HepG2 (cell line): ENCODE results near the gene SGCG. TPM values are rescaled to one million over a fixed set of nuclear protein-coding genes. Genes with fewer than 3 reads are reported as not detected.

Experiments used
- ATAC-seq: fragments of 200-7000 bp; cut with Tn5 transposase; 3 replicates; pipeline ENCODE4 v1.9.1; 2020; ENCODE audit warnings: mild to moderate bottlenecking, moderate library complexity
- BruUV-seq: library from RNA; stranded (reverse); fragments of 400-500 nt; replicated peaks from 2 replicates; lab custom pipeline; 2021; lab: Mats Ljungman, UMichigan
- CTCF ChIA-PET: fragments of 300-600 bp; formaldehyde crosslinking; extraction: SDS; loops from one replicate; lab custom pipeline; 2021; ENCODE audit warnings: low total read pairs, inconsistent platforms, low intra/inter-chr PET ratio; lab: Yijun Ruan, JAX
- POLR2A ChIA-PET: fragments of 350-600 bp; sonication (Branson Sonifier 250); formaldehyde crosslinking; loops from one replicate; lab custom pipeline; 2020; ENCODE audit warnings: antibody characterized with exemption, inconsistent platforms; lab: Yijun Ruan, JAX
- DNase-seq: peaks from one replicate; pipeline ENCODE4 v3.0.0-alpha.2; 2015; ENCODE audit warnings: low spot score
- FAIRE-seq: peaks from 3 replicates; lab custom pipeline; 2011; peaks lifted over from hg19 to GRCh38; lab: Jason Lieb, UNC
- H2AFZ ChIP-seq: one replicate; pipeline ENCODE4 v1.6.1; 2011; ENCODE audit warnings: low read length, inconsistent platforms
- H3K27ac ChIP-seq: fragments of 300-600 bp; 3 replicates; pipeline ENCODE4 v1.8.0; 2011; ENCODE audit warnings: mixed run types, mild to moderate bottlenecking, mixed read lengths, low read length, inconsistent platforms; ENCODE audit not compliant: insufficient read depth; ENCODE audit errors: extremely low read length
- H3K27me3 ChIP-seq, 2 experiments: fragments of 200-600 bp in 1 of 2; 2 replicates in 1 of 2; 3 replicates in 1 of 2; pipeline versions ENCODE4 v1.6.0 to v1.8.0; 2011; ENCODE audit warnings: low read length in 2 of 2, mild to moderate bottlenecking in 2 of 2, moderate library complexity in 2 of 2, inconsistent platforms in 1 of 2; ENCODE audit not compliant: insufficient read depth in 2 of 2, control insufficient read depth in 1 of 2
- H3K36me3 ChIP-seq, 2 experiments: fragments of 200-600 bp in 1 of 2; replicated peaks in 1 of 2; 2 replicates in 1 of 2; 3 replicates in 1 of 2; pipeline versions ENCODE4 v1.5.1 to v1.8.0; 2011; ENCODE audit warnings: low read length in 2 of 2, inconsistent platforms in 1 of 2; ENCODE audit not compliant: insufficient read depth in 2 of 2, control insufficient read depth in 1 of 2
- H3K4me1 ChIP-seq: 2 replicates; pipeline ENCODE4 v1.5.1; 2012; ENCODE audit warnings: low read length, inconsistent platforms; ENCODE audit not compliant: insufficient read depth
- H3K4me2 ChIP-seq: 2 replicates; pipeline ENCODE4 v1.6.0; 2011; ENCODE audit warnings: low read depth, low read length, inconsistent platforms
- H3K4me3 ChIP-seq, 3 experiments: fragments of 200-600 bp in 1 of 3; sonication (generic), shearing (Covaris generic) in 1 of 3; replicated peaks in 1 of 3; 2 replicates each; pipeline ENCODE4 v1.5.1; 2011 to 2016; ENCODE audit warnings: low read length in 3 of 3, inconsistent platforms in 2 of 3, low read depth in 2 of 3, mild to moderate bottlenecking in 2 of 3, control low read depth in 1 of 3, mixed read lengths in 1 of 3; ENCODE audit not compliant: insufficient read depth in 1 of 3
- H3K79me2 ChIP-seq: one replicate; pipeline ENCODE4 v1.6.1; 2011; ENCODE audit warnings: low read length, inconsistent platforms; ENCODE audit not compliant: insufficient read depth
- H3K9ac ChIP-seq: 2 replicates; pipeline ENCODE4 v1.6.0; 2011; ENCODE audit warnings: mild to moderate bottlenecking, low read depth, low read length, inconsistent platforms; ENCODE audit not compliant: insufficient read depth
- H3K9me3 ChIP-seq: 2 replicates; pipeline ENCODE4 v1.5.1; 2012; ENCODE audit warnings: mild to moderate bottlenecking, low read length
- H4K20me1 ChIP-seq: 2 replicates; pipeline ENCODE4 v1.6.0; 2011; ENCODE audit warnings: inconsistent platforms, mild to moderate bottlenecking, low read length, moderate library complexity; ENCODE audit not compliant: insufficient read depth
- AHR ChIP-seq: IDR thresholded peaks from 2 replicates; pipeline ENCODE4 v1.6.1; 2018; ENCODE audit warnings: missing genetic modification reagents, missing compliant biosample characterization
- FOXJ3 ChIP-seq: sonication (generic); formaldehyde crosslinking; IDR thresholded peaks from 2 replicates; pipeline ENCODE4 v1.4.0; 2020; ENCODE audit warnings: missing genetic modification reagents, mild to moderate bottlenecking, borderline replicate concordance
- HOXA7 ChIP-seq: sonication (generic); formaldehyde crosslinking; IDR thresholded peaks from 2 replicates; pipeline ENCODE4 v1.8.1; 2022; ENCODE audit warnings: mild to moderate bottlenecking, missing genetic modification reagents, moderate library complexity
- NFRKB ChIP-seq: fragments of 450-650 bp; IDR thresholded peaks from 2 replicates; pipeline ENCODE4 v1.6.1; 2017
- SATB2 ChIP-seq: sonication (generic); formaldehyde crosslinking; IDR thresholded peaks from 2 replicates; pipeline ENCODE4 v1.5.0; 2020; ENCODE audit warnings: missing genetic modification reagents
- ZBTB44 ChIP-seq: sonication (generic); formaldehyde crosslinking; IDR thresholded peaks from 2 replicates; pipeline ENCODE4 v1.4.0; 2020; ENCODE audit warnings: missing genetic modification reagents
- ZKSCAN5 ChIP-seq: sonication (generic); formaldehyde crosslinking; IDR thresholded peaks from 2 replicates; pipeline ENCODE4 v1.5.1; 2020; ENCODE audit warnings: mild to moderate bottlenecking, missing genetic modification reagents
- ZNF547 ChIP-seq: sonication (generic); formaldehyde crosslinking; IDR thresholded peaks from 2 replicates; pipeline ENCODE4 v1.5.1; 2020; ENCODE audit warnings: mild to moderate bottlenecking, missing genetic modification reagents
- ZNF766 ChIP-seq: sonication (generic); formaldehyde crosslinking; IDR thresholded peaks from 2 replicates; pipeline ENCODE4 v1.5.0; 2020; ENCODE audit warnings: missing genetic modification reagents, borderline replicate concordance
- ZNF878 ChIP-seq: sonication (generic); formaldehyde crosslinking; IDR thresholded peaks from 2 replicates; pipeline ENCODE4 v1.8.1; 2023; ENCODE audit warnings: mild to moderate bottlenecking, missing genetic modification reagents, moderate library complexity
- WGBS: methylation state at CpG from one replicate; pipeline ENCODE4 v1.1.6; 2017; ENCODE audit warnings: low lambda C conversion rate; 5-methylcytosine and 5-hydroxymethylcytosine counted together
- in situ Hi-C: cut with HindIII; loops from 2 replicates; pipeline ENCODE4 v1.10.0; 2017; ENCODE audit warnings: low pct_unique_long_range_greater_than_20kb; ENCODE audit not compliant: extremely low pct_ligation_motif_present
- intact Hi-C: fragments of 100-400 bp; cut with micrococcal nuclease; formaldehyde crosslinking; loops from one replicate; pipeline ENCODE4 v1.10.0; 2022; ENCODE audit not compliant: unreplicated experiment
- polyA plus RNA-seq, 8 experiments: library from polyadenylated mRNA; depleted of rRNA in 3 of 8; stranded (reverse) in 7 of 8; unstranded in 1 of 8; fragments of >200 nt; fragmentation: Illumina TruSeq in 4 of 8; extraction: Trizol in 4 of 8; gene quantifications; 2 replicates each; pipeline versions ENCODE4 v1.2.1 to v1.2.3, GENCODE V29; 2011 to 2016; ENCODE audit warnings: low read depth in 4 of 8, missing spikeins in 1 of 8, mixed read lengths in 1 of 8; ENCODE audit not compliant: insufficient read depth in 1 of 8
- total RNA-seq, 5 experiments: library from RNA; depleted of rRNA; stranded (reverse); fragments of >200 nt; fragmentation: Illumina TruSeq; extraction: Trizol; gene quantifications; 2 replicates each; pipeline ENCODE4 v1.2.3, GENCODE V29; 2016; ENCODE audit warnings: low read depth in 1 of 5
- TF ChIP-seq, protein P1 (sequence below): sonication (generic); formaldehyde crosslinking; IDR thresholded peaks from 2 replicates; pipeline ENCODE4 v1.5.0; 2020; ENCODE audit warnings: missing genetic modification reagents
- TF ChIP-seq, protein P2 (sequence below): IDR thresholded peaks from 2 replicates; pipeline ENCODE4 v1.6.1; 2016

The SGCG gene
- total and polyA plus RNA-seq, 2 of the 13 experiments (the other 11 are each of a cell fraction or from before 2014, with no cell fraction given): not detected

DNA sequence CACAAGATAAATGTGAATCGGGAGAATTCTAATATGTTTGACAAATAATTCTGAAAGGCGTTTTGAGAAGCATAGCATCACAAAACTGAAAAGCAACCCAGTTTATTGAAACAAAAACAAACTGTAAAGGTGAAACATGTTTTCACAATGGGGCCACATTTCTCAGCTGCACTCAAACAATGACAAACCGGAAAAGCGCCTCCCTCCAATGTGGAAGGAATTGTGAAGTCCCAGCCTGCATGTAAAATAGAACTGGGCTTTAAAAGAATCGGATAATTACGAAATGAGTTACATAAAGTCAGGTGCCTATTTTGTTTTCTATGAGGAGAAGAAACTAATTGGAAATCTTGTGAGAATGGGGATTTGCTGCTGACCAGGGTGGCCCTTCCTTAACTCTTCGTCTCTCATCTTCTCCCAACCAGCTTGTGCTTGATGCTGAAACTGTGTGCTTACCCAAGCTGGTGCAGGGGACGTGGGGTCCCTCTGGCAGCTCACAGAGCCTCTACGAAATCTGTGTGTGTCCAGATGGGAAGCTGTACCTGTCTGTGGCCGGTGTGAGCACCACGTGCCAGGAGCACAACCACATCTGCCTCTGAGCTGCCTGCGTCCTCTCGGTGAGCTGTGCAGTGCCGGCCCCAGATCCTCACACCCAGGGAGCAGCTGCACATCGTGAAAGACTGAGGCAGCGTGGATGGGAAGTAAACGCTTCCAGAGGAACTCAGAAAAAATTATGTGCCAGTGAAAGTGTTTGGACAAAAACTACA lies 143.3 kb downstream of the SGCG start:
- no peaks in the 10 kb centered on the region for H3K79me2 ChIP-seq
- intact Hi-C loops (no loop called here), in situ Hi-C loops (loop anchor here (25.0 kb wide), 1 partner anchor 512 kb away; no protein-coding TSS in a partner anchor)
- TF ChIP-seq ZBTB44 (CRISPR knock-in tag): no peak
- TF ChIP-seq ZKSCAN5 (CRISPR knock-in tag): no peak
- no peak for TF ChIP-seq SATB2
- no peak for TF ChIP-seq AHR
- no peak for TF ChIP-seq FOXJ3 (CRISPR knock-in tag)
- TF ChIP-seq, protein P1, sequence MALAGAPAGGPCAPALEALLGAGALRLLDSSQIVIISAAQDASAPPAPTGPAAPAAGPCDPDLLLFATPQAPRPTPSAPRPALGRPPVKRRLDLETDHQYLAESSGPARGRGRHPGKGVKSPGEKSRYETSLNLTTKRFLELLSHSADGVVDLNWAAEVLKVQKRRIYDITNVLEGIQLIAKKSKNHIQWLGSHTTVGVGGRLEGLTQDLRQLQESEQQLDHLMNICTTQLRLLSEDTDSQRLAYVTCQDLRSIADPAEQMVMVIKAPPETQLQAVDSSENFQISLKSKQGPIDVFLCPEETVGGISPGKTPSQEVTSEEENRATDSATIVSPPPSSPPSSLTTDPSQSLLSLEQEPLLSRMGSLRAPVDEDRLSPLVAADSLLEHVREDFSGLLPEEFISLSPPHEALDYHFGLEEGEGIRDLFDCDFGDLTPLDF: no peak
- no peak for TF ChIP-seq ZNF547
- no peak for TF ChIP-seq HOXA7 (CRISPR knock-in tag)
- no peak for TF ChIP-seq ZNF878 (CRISPR knock-in tag)
- TF ChIP-seq NFRKB: no peak
- TF ChIP-seq, protein P2, sequence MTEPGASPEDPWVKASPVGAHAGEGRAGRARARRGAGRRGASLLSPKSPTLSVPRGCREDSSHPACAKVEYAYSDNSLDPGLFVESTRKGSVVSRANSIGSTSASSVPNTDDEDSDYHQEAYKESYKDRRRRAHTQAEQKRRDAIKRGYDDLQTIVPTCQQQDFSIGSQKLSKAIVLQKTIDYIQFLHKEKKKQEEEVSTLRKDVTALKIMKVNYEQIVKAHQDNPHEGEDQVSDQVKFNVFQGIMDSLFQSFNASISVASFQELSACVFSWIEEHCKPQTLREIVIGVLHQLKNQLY: no peak
- no peak for TF ChIP-seq ZNF766
- WGBS: 67% methylated on average over 16 of the region's 17 CpGs
- no peak overlapping the region for H3K4me2 ChIP-seq
- CTCF ChIA-PET: no interaction called here
- no peak overlapping the region for H2AFZ ChIP-seq
- ATAC-seq (no peak), FAIRE-seq (no peak), DNase-seq (no peak)
- no peaks in the 10 kb centered on the region; a peak in 1 of 5 replicates for H3K27me3 ChIP-seq
- no peak overlapping the region for H3K4me3 ChIP-seq
- 0 out of 2 replicates have a peak, but pooled peaks cover 7% of the 10 kb centered on the region for H3K4me1 ChIP-seq
- POLR2A ChIA-PET: no interaction called here
- H3K9me3 ChIP-seq: no peaks in the 10 kb centered on the region
- no peaks in the 10 kb centered on the region for H3K36me3 ChIP-seq
- no peak overlapping the region for H3K9ac ChIP-seq
- H3K27ac ChIP-seq: no peak overlapping the region
- no TSS peak for BruUV-seq
- H4K20me1 ChIP-seq: no peaks in the 10 kb centered on the region
